PC-3 (cell line): ENCODE results near the gene JAK3. TPM values are rescaled to one million over a fixed set of nuclear protein-coding genes. Genes with fewer than 3 reads are reported as not detected.

Experiments
- ATAC-seq: fragments of 200-7000 bp; cut with Tn5 transposase; 2 replicates; pipeline ENCODE4 v1.9.1; 2020; ENCODE audit warnings: mild to moderate bottlenecking, moderate library complexity
- BruUV-seq: library from RNA; stranded (reverse); fragments of 400-500 nt; replicated peaks from 2 replicates; lab custom pipeline; 2021; lab: Mats Ljungman, UMichigan
- CTCF ChIA-PET: fragments of 300-600 bp; sonication (Branson Sonifier 250); formaldehyde crosslinking; loops from one replicate; lab custom pipeline; 2022; ENCODE audit warnings: antibody characterized with exemption; lab: Charles Lee
- POLR2A ChIA-PET: fragments of 300-600 bp; sonication (Branson Sonifier 250); formaldehyde crosslinking; loops from one replicate; lab custom pipeline; 2022; ENCODE audit warnings: antibody characterized with exemption; ENCODE audit not compliant: unreplicated experiment; lab: Charles Lee
- DNase-seq: peaks from one replicate; pipeline ENCODE4 v3.0.0-alpha.2; 2015
- H2AFZ ChIP-seq: fragments of 300-600 bp; sonication (generic); 2 replicates; pipeline ENCODE4 v1.6.0; 2016; ENCODE audit warnings: antibody characterized with exemption, low read length
- H3F3A ChIP-seq: fragments of 300-600 bp; sonication (generic); one replicate; pipeline ENCODE4 v1.6.0; 2017; ENCODE audit warnings: antibody characterized with exemption, low read length, control low read depth, mild to moderate bottlenecking; ENCODE audit not compliant: unreplicated experiment
- H3K27ac ChIP-seq: fragments of 300-600 bp; sonication (generic); 2 replicates; pipeline ENCODE4 v1.5.1; 2016; ENCODE audit warnings: mild to moderate bottlenecking, low read length
- H3K27me3 ChIP-seq: fragments of 300-600 bp; sonication (generic); 2 replicates; pipeline ENCODE4 v1.6.1; 2016; ENCODE audit warnings: low read length, mixed read lengths
- H3K36me3 ChIP-seq: fragments of 300-600 bp; sonication (generic); 2 replicates; pipeline ENCODE4 v1.6.1; 2016; ENCODE audit warnings: low read depth, mixed run types, low read length, mixed read lengths
- H3K4me1 ChIP-seq: fragments of 300-600 bp; sonication (generic); 2 replicates; pipeline ENCODE4 v1.5.1; 2016; ENCODE audit warnings: low read length; ENCODE audit not compliant: insufficient read depth
- H3K4me2 ChIP-seq: fragments of 300-600 bp; sonication (generic); 2 replicates; pipeline ENCODE4 v1.6.0; 2016; ENCODE audit warnings: low read length
- H3K4me3 ChIP-seq: fragments of 300-600 bp; sonication (generic); 2 replicates; pipeline ENCODE4 v1.5.1; 2016; ENCODE audit warnings: mild to moderate bottlenecking, low read length, mixed read lengths
- H3K79me2 ChIP-seq: fragments of 300-600 bp; sonication (generic); 2 replicates; pipeline ENCODE4 v1.6.1; 2017; ENCODE audit warnings: low read length, mixed read lengths
- H3K9ac ChIP-seq: fragments of 300-600 bp; sonication (generic); 2 replicates; pipeline ENCODE4 v1.6.0; 2016; ENCODE audit warnings: mild to moderate bottlenecking, low read length
- H3K9me2 ChIP-seq: fragments of 300-600 bp; sonication (generic); replicated peaks from 2 replicates; pipeline ENCODE4 v1.6.1; 2016; ENCODE audit warnings: mixed run types, low read length, mixed read lengths
- H3K9me3 ChIP-seq: fragments of 300-600 bp; sonication (generic); 2 replicates; pipeline ENCODE4 v1.6.1; 2016; ENCODE audit warnings: low read length, mixed read lengths
- H4K20me1 ChIP-seq: fragments of 300-600 bp; sonication (generic); 2 replicates; pipeline ENCODE4 v1.6.1; 2016; ENCODE audit warnings: low read length, mixed read lengths
- EZH2 ChIP-seq: fragments of 300-600 bp; sonication (generic); IDR thresholded peaks from one replicate; pipeline ENCODE4 v1.6.1; 2017; ENCODE audit warnings: antibody characterized with exemption, mild to moderate bottlenecking, low read length; ENCODE audit not compliant: unreplicated experiment
- EZH2phosphoT487 ChIP-seq: fragments of 300-600 bp; sonication (generic); IDR thresholded peaks from 2 replicates; pipeline ENCODE4 v1.6.1; 2018; ENCODE audit warnings: mild to moderate bottlenecking, antibody characterized with exemption, low read length, borderline replicate concordance
- intact Hi-C: fragments of 100-400 bp; cut with micrococcal nuclease; formaldehyde crosslinking; loops from 2 replicates; pipeline ENCODE4 v1.9.0; 2023
- total RNA-seq: library from RNA; depleted of rRNA; stranded (reverse); fragments of >200 nt; gene quantifications from 2 replicates; pipeline ENCODE4 v1.2.3, GENCODE V29; 2014
- TF ChIP-seq, protein P1 (sequence below): fragments of 300-600 bp; sonication (generic); conservative IDR thresholded peaks from 2 replicates; pipeline ENCODE4 v1.5.1; 2017; ENCODE audit warnings: antibody characterized with exemption, low read depth, mild to moderate bottlenecking, low read length

The JAK3 gene
- total RNA-seq, 1 experiment from 2014 or later, result 1.5 TPM

GRCh38 chr19:17862711-17863519 lies 15.1 kb upstream of the JAK3 start:
- no peak overlapping the region for H3K27ac ChIP-seq

DNA sequence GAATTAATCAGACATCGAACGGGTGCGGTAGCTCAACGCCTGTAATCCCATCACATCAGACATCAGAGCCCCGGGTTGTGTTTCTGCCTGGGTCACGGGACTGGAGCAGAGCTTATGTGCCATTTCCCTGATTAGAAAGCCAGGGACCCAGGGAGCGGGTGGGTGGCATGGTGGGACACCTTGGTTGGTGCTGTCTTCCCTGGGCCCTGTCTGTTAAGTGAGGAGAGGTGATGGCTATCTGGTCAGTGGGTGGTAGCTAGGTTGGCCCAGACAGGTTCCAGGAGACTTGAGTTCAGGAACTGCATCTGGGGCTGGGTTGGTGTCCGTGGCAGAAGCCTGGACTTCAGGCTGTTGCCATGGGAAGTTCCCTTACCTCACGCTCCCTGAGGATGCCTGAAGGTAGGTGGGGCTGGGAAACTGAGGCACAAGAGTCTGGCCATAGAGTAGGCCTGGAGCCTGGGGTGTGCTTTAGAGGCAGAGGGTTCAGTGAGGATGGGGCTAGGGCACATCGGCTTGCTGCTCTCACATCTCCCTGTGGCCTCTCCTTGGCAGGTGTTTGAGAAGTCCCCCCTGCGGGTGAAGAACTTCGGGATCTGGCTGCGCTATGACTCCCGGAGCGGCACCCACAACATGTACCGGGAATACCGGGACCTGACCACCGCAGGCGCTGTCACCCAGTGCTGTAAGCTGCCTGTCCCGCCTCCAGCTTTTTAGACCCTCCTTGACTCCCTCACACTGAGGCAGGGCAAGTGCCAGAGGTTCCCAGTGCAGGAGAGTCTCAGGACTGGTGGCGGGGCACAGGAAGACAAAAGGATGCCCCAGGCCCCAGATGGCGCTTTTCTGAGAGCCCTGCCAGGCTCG lies 14.0 kb upstream of the JAK3 start:
- Histone ChIP-seq H3K9me3 (no peaks in the 10 kb centered on the region), H2AFZ (no peak overlapping the region), H3K4me1 (peaks cover 24% of the 10 kb centered on the region), H3F3A (peaks cover 39% of the 10 kb centered on the region), H3K79me2 (peaks cover 30% of the 10 kb centered on the region), H3K4me3 (peak overlapping the region; percentile 87), H3K27me3 (no peaks in the 10 kb centered on the region), H3K36me3 (peaks cover 47% of the 10 kb centered on the region), H3K9ac (peak overlapping the region; percentile 98), H3K4me2 (peak overlapping the region; percentile 100), H3K27ac (no peak overlapping the region), H4K20me1 (peaks cover 50% of the 10 kb centered on the region), H3K9me2 (no peaks in the 10 kb centered on the region)
- TF ChIP-seq EZH2, result no peak
- no peak for TF ChIP-seq EZH2phosphoT487
- TF ChIP-seq, protein P1, sequence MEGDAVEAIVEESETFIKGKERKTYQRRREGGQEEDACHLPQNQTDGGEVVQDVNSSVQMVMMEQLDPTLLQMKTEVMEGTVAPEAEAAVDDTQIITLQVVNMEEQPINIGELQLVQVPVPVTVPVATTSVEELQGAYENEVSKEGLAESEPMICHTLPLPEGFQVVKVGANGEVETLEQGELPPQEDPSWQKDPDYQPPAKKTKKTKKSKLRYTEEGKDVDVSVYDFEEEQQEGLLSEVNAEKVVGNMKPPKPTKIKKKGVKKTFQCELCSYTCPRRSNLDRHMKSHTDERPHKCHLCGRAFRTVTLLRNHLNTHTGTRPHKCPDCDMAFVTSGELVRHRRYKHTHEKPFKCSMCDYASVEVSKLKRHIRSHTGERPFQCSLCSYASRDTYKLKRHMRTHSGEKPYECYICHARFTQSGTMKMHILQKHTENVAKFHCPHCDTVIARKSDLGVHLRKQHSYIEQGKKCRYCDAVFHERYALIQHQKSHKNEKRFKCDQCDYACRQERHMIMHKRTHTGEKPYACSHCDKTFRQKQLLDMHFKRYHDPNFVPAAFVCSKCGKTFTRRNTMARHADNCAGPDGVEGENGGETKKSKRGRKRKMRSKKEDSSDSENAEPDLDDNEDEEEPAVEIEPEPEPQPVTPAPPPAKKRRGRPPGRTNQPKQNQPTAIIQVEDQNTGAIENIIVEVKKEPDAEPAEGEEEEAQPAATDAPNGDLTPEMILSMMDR, result no peak
- DNase-seq, result no peak
- intact Hi-C loops, result no loop called here
- CTCF ChIA-PET, result interaction anchor here (0.6 kb wide), 1 partner anchor 60 kb away, joined by 4 read pairs; no protein-coding TSS in a partner anchor
- no TSS peak for BruUV-seq
- ATAC-seq, result no peak
- POLR2A ChIA-PET, result no interaction called here

More at GRCh38 chr19:17862711-17863519, 15.1 kb upstream of the JAK3 start:
- Histone ChIP-seq H3F3A (peaks cover 39% of the 10 kb centered on the region), H3K4me3 (0 out of 2 replicates have a peak overlapping the region, but pooled peaks have one; percentile 87), H3K9ac (no peak overlapping the region), H2AFZ (no peak overlapping the region), H3K36me3 (peaks cover 47% of the 10 kb centered on the region), H3K27me3 (no peaks in the 10 kb centered on the region), H3K9me3 (no peaks in the 10 kb centered on the region), H3K79me2 (peaks cover 30% of the 10 kb centered on the region), H3K4me1 (peaks cover 24% of the 10 kb centered on the region), H3K9me2 (no peaks in the 10 kb centered on the region), H4K20me1 (peaks cover 50% of the 10 kb centered on the region), H3K4me2 (no peak overlapping the region)
- DNase-seq, result no peak
- ChIA-PET CTCF (no interaction called here), POLR2A (no interaction called here)
- TF ChIP-seq EZH2phosphoT487 (no peak), EZH2 (no peak)
- TF ChIP-seq, protein P1, result no peak
- BruUV-seq, result no TSS peak
- ATAC-seq, result no peak
- intact Hi-C loops, result no loop called here
